Ascending aorta (tissue), 2 donors: ENCODE measurements around the gene CEACAM3. TPM values are rescaled to one million over a fixed set of nuclear protein-coding genes. Genes with fewer than 3 reads are reported as not detected.
A peak's percentile ranks its signal among the peaks of the same experiment; 100 is the strongest.

Experiments
- DNase-seq, 2 donors: peaks; one replicate each; pipeline ENCODE4 v3.0.0-alpha.2; 2019; ENCODE audit warnings: low spot score in 2 of 2
- H3K27ac ChIP-seq, 2 donors: fragments of 200-600 bp; sonication (generic); one replicate each; pipeline ENCODE4 v1.5.1; 2016 to 2017; ENCODE audit warnings: mild to moderate bottlenecking in 1 of 2
- H3K27me3 ChIP-seq: fragments of 200-600 bp; sonication (generic); one replicate; pipeline ENCODE4 v1.5.1; 2017
- H3K36me3 ChIP-seq, 2 donors: fragments of 200-600 bp; sonication (generic); one replicate each; pipeline ENCODE4 v1.5.1; 2016
- H3K4me1 ChIP-seq, 2 donors: fragments of 200-600 bp; sonication (generic); one replicate each; pipeline ENCODE4 v1.5.1; 2016 to 2017; ENCODE audit warnings: mild to moderate bottlenecking in 1 of 2
- H3K4me3 ChIP-seq, 2 donors: fragments of 200-600 bp; sonication (generic); one replicate each; pipeline ENCODE4 v1.5.1; 2016 to 2017; ENCODE audit warnings: mild to moderate bottlenecking in 1 of 2
- H3K9me3 ChIP-seq, 2 donors: fragments of 200-600 bp; sonication (generic); one replicate each; pipeline ENCODE4 v1.5.1; 2016
- intact Hi-C: fragments of 100-400 bp; cut with DNase I; formaldehyde crosslinking; loops from one replicate; pipeline ENCODE4 v1.15.1; 2023
- total RNA-seq: library from RNA; depleted of rRNA; stranded (reverse); fragments of >200 nt; gene quantifications from one replicate; pipeline ENCODE4 v1.1.0, GENCODE V29; 2016
- TF ChIP-seq, protein P1 (sequence below), 3 experiments: fragments of 200-600 bp in 2 of 3; fragments of 450-650 bp in 1 of 3; sonication (generic) in 2 of 3; IDR thresholded peaks; one replicate each; pipeline ENCODE4 v1.5.1; 2016 to 2019; ENCODE audit warnings: antibody characterized with exemption in 3 of 3, mild to moderate bottlenecking in 1 of 3, moderate library complexity in 1 of 3

Gene CEACAM3
- total RNA-seq, 1 donor from 2014 or later: not detected

DNA sequence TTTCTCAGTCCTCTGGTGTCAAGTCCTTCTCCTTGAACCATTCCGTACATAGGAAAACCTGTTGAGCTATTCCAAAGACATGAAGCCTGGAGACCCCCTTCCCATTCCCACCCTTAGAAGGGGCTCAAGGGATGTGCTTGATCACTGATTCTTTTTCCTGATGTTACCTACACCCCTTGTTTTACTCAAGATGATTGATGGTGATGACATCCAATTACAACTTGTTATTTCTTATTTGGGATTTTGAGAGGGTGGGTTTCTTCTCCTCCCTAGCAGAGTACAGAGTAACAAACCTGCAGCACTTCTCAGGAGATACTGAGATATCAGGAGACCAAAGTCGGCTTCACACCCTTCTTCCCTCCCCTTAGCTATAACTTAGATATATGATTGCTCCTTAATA lies 57.0 kb downstream of the CEACAM3 start:
- DNase-seq: no peak

DNA sequence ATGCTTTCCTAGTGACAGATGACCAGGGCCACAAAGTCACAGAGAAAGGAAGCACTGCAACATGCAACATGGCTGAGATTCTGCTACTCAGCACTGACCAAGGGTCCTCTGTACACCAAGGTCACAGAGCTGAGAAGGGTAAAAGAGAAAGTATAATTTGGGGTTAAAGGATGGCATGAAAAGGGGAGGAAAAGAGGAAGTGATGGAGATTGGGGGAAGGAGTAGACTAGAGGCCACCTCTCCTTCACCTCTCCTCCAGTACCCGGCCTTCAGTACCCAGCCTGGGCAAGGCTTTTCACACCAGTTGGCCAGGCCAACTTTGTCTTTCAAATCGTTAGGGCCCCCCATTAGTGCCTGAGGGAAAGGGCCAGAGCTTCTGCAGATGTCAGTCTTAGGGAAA lies 57.4 kb downstream of the CEACAM3 start:
- Histone ChIP-seq H3K9me3 (no peaks in the 10 kb centered on the region), H3K4me3 (no peak overlapping the region), H3K27me3 (no peaks in the 10 kb centered on the region), H3K27ac (no peak overlapping the region), H3K4me1 (no peaks in the 10 kb centered on the region), H3K36me3 (no peaks in the 10 kb centered on the region)
- TF ChIP-seq, protein P1, sequence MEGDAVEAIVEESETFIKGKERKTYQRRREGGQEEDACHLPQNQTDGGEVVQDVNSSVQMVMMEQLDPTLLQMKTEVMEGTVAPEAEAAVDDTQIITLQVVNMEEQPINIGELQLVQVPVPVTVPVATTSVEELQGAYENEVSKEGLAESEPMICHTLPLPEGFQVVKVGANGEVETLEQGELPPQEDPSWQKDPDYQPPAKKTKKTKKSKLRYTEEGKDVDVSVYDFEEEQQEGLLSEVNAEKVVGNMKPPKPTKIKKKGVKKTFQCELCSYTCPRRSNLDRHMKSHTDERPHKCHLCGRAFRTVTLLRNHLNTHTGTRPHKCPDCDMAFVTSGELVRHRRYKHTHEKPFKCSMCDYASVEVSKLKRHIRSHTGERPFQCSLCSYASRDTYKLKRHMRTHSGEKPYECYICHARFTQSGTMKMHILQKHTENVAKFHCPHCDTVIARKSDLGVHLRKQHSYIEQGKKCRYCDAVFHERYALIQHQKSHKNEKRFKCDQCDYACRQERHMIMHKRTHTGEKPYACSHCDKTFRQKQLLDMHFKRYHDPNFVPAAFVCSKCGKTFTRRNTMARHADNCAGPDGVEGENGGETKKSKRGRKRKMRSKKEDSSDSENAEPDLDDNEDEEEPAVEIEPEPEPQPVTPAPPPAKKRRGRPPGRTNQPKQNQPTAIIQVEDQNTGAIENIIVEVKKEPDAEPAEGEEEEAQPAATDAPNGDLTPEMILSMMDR (IDR thresholded peaks at IDR 0.05): no peak
- intact Hi-C loops: loop anchor here (10.0 kb wide), 1 partner anchor 551 kb away; no protein-coding TSS in a partner anchor
- no peak for DNase-seq

More for the DNA sequence above, 57.0 kb downstream of the CEACAM3 start:
- no peak overlapping the region for H3K4me3 ChIP-seq
- H3K4me1 ChIP-seq: no peaks in the 10 kb centered on the region
- intact Hi-C loops: loop anchor here (10.0 kb wide), 1 partner anchor 551 kb away; no protein-coding TSS in a partner anchor
- no peak overlapping the region for H3K27ac ChIP-seq
- TF ChIP-seq, protein P1 (IDR thresholded peaks at IDR 0.05): no peak
- no peaks in the 10 kb centered on the region for H3K9me3 ChIP-seq
- H3K27me3 ChIP-seq: no peaks in the 10 kb centered on the region
- no peaks in the 10 kb centered on the region for H3K36me3 ChIP-seq

DNA sequence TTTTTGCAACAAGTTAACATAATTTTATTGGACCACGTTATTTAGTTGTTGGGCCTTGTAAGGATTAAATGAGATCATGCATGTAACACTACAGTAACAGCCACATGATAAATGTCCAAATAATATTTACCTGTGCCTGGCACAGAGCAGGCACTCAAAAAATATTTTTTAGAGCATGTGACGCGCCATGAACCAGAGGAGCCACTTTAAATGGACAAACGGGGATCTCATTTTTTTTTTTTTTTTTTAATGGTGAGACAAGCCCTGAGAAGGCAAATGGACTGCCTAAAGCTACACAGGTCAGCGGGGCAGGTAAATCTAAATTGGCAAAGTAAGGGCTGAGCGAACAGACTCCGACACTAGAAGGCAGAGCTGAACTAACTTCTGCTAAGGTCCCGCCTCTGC lies 62.8 kb downstream of the CEACAM3 start:
- no peak for DNase-seq
- H3K27me3 ChIP-seq: no peaks in the 10 kb centered on the region
- H3K4me1 ChIP-seq: peaks cover 23 to 27% of the 10 kb centered on the region in 2 donors
- intact Hi-C loops: loop anchor here (1.0 to 10.0 kb wide), 2 partner anchors 99 to 546 kb away; no protein-coding TSS in a partner anchor
- peak overlapping the region; percentile 14 to 92 for H3K27ac ChIP-seq
- peaks cover 29 to 32% of the 10 kb centered on the region in 2 donors for H3K36me3 ChIP-seq
- TF ChIP-seq, protein P1 (IDR thresholded peaks at IDR 0.05): no peak
- H3K9me3 ChIP-seq: no peaks in the 10 kb centered on the region
- peak overlapping the region; percentile 44 to 99 for H3K4me3 ChIP-seq

DNA sequence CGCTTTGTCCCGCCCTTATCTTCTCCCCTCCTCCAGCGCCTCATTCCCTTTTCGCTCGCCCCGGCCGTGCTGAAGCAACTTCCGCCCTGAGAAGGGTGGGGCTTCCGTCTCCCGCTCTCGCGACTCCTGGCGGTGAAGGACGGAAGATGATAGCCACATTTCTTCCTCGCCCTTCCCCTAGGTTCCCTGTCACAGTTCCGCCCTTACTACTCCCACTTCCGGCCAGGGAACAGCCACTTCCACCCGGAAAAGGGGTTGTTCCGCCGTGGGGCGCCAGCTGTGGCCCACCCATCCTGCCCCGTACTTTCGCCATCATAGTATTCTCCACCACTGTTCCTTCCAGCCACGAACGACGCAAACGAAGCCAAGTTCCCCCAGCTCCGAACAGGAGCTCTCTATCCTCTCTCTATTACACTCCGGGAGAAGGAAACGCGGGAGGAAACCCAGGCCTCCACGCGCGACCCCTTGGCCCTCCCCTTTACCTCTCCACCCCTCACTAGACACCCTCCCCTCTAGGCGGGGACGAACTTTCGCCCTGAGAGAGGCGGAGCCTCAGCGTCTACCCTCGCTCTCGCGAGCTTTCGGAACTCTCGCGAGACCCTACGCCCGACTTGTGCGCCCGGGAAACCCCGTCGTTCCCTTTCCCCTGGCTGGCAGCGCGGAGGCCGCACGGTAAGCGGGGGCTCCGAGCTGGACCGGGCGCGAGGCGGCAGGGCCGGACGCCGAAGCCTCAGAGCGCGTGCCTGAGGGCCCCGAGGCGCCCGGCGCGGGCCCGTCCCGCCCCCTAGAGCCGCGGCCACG lies 63.4 kb downstream of the CEACAM3 start, which contains the start of gene RPS19:
TSS of gene RPS19 (plus strand) at position 638 of the 801 bp plus-strand sequence. CDS start 520 bp downstream, outside the sequence.
- peak within 1 kb of the TSS; percentile 83 to 99 for H3K4me3 ChIP-seq
- peaks cover 35 to 38% of the 10 kb centered on the region in 2 donors for H3K36me3 ChIP-seq
- H3K27me3 ChIP-seq: no peaks in the 10 kb centered on the region
- TF ChIP-seq, protein P1 (IDR thresholded peaks at IDR 0.05): peak; percentile 60 to 63 (median 60)
- no peaks in the 10 kb centered on the region for H3K9me3 ChIP-seq
- intact Hi-C loops: loop anchor here (1.0 to 10.0 kb wide), 4 partner anchors 24 to 545 kb away; partner anchors contain the start of gene ZNF574
- DNase-seq: peak; percentile 92 to 99
- H3K27ac ChIP-seq: peak within 1 kb of the TSS; percentile 92 to 95
- peaks cover 23 to 27% of the 10 kb centered on the region in 2 donors for H3K4me1 ChIP-seq

DNA sequence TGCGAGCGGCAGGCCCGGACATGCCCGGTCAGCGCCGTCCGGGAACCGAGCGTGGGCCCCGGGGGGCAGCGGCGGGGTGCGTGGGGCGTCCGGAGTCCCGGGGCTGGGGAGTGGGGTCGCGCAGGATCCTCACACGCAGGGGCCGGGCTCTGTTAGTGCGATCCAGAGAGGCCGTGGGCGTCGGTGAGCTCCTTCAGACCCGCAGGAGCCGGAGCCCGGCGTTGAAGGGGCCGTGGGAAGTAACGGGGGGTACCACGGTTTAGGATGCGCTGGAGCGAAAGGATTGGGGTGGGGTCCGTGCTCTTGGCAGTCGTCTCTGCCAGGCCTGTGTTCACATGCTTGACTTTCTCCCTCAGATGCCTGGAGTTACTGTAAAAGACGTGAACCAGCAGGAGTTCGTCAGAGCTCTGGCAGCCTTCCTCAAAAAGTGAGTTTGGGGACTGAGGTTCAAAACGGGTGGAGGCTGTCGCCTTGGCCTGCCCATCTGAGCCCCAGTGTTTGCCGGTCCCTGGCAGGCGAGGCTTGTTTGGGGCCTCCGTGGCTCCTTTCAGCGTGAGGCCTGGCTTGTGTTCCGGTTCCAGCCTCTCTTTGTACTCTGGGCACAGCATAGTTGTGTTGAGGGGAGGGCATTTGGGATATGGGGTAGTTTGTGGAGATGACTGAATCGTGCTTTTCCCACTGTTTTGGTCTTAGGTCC lies 64.2 kb downstream of the CEACAM3 start:
- intact Hi-C loops: loop anchor here (1.0 to 5.0 kb wide), 2 partner anchors 24 to 217 kb away; partner anchors contain the start of gene ZNF574
- no peak for DNase-seq

More for the DNA sequence above, 64.2 kb downstream of the CEACAM3 start:
- Histone ChIP-seq H3K27me3 (no peaks in the 10 kb centered on the region), H3K4me3 (peak overlapping the region; percentile 83 to 99), H3K27ac (peak overlapping the region; percentile 92 to 95), H3K36me3 (peaks cover 43 to 45% of the 10 kb centered on the region in 2 donors), H3K4me1 (peaks cover 25 to 27% of the 10 kb centered on the region in 2 donors), H3K9me3 (no peaks in the 10 kb centered on the region)
- TF ChIP-seq, protein P1 (IDR thresholded peaks at IDR 0.05): no peak
